Mucosa of gallbladder (tissue), 1 donor: ENCODE results near the gene GPR152. TPM values are rescaled to one million over a fixed set of nuclear protein-coding genes. Genes with fewer than 3 reads are reported as not detected.
"Not testable (repeated sequence)": the region's sequence is repeated elsewhere in the genome, so short reads cannot be mapped to it uniquely, and the experiment has no call there.

ENCODE experiments used
- DNase-seq: peaks from one replicate; pipeline ENCODE4 v3.0.0-alpha.2; 2020; ENCODE audit warnings: low spot score
- total RNA-seq: library from RNA; stranded (reverse); gene quantifications from one replicate; pipeline ENCODE4 v1.2.1, GENCODE V29; 2021
- donor health status: DM: no; HTN: no; CAD: no.

GPR152 gene
- total RNA-seq, 1 donor from 2014 or later, result not detected

GRCh38 chr11:67489203-67489884, 36.8 kb upstream of the GPR152 start:
- DNase-seq, result no peak

DNA sequence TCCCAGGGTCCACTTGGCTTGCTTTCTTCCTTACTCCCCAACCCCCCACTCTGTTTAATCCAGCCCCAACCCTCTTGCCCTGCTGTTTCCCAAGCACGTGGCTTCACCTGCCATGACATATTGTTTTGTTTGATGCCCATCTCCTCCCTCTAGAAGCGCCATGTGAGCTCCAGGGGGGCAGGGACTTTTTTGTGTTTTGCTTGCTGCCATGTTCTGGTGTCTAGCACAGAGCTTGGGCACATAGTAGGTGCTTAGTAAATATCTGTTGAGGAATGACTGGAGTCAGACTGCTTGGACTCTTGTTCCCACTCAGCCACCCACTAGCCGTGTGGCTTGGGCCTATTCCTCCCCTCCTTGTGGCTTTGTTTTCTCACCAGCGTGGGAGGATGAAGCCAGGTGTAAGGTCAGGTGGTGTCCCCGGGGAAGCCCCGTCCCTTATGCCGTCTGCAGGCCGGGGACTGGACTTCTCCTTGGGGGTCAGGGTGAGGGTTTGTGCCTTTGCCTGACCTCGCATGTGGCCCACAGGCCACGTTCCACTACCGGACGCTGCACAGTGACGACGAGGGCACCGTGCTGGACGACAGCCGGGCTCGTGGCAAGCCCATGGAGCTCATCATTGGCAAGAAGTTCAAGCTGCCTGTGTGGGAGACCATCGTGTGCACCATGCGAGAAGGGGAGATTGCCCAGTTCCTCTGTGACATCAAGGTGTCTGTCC, 34.1 kb upstream of the GPR152 start:
- no peak for DNase-seq

GRCh38 chr11:67485873-67486361, 33.4 kb upstream of the GPR152 start:
- not testable (repeated sequence) for DNase-seq

DNA sequence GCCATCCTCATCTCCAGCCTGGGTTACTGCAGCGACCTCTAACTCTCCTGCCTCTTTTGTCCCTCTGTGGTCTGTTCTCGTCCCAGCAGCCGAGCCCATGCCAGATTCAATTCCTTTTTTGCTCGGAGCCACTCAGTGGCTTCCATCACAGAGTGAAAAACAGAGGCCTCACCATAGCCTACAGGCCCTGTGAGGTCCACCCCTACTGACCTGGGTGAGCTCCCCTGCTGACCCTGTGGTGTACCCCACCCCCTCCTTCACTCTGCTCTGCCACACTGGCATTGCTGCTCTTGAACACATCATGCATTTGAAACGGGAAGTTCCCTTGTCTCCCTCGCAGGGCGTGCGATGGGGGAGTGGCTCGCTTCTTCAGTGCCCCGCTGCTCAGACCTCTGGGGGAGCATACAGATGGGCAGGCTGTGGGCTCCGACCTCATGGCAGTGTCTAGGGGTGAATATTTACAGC, 32.4 kb upstream of the GPR152 start:
- no peak for DNase-seq

DNA sequence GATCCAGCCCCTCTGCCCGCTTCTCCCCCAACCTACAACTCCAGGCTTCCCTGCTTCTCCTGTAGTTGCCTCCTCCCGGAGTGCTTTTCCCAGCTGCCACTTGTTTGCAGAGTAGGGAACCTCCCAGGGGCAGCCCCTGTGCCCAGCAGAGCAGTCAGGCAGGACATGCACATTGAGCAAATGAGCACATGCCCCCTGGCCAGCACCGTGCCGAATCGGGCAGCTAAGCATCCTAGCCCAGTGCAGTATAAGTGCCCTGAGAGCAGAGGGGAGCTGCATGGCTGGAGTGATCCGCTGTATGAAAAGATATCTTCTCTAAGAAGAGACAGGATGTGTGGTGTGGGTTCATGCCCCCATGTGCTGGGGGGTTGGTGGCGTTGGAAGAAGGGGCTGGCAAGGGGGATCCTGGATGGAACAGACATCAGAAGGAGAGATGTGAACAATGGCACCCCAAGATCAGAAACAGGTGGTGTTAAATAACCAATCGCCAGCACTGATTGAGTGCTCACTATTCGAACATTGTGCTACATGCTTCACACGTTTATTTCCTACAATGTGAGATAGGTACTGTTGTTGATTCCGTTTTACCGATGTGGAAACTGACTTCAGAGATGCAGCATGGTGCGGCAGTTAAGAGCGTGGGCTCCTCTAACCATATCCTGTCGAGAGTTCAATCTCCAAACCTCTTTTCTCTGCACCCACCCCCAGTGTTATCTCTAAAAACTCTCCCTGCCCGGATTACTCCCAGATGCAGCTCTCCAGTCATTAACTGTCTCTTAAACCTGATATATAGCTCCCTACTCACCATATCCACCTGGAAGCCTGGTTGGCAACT, 31.5 kb upstream of the GPR152 start:
- no peak for DNase-seq

DNA sequence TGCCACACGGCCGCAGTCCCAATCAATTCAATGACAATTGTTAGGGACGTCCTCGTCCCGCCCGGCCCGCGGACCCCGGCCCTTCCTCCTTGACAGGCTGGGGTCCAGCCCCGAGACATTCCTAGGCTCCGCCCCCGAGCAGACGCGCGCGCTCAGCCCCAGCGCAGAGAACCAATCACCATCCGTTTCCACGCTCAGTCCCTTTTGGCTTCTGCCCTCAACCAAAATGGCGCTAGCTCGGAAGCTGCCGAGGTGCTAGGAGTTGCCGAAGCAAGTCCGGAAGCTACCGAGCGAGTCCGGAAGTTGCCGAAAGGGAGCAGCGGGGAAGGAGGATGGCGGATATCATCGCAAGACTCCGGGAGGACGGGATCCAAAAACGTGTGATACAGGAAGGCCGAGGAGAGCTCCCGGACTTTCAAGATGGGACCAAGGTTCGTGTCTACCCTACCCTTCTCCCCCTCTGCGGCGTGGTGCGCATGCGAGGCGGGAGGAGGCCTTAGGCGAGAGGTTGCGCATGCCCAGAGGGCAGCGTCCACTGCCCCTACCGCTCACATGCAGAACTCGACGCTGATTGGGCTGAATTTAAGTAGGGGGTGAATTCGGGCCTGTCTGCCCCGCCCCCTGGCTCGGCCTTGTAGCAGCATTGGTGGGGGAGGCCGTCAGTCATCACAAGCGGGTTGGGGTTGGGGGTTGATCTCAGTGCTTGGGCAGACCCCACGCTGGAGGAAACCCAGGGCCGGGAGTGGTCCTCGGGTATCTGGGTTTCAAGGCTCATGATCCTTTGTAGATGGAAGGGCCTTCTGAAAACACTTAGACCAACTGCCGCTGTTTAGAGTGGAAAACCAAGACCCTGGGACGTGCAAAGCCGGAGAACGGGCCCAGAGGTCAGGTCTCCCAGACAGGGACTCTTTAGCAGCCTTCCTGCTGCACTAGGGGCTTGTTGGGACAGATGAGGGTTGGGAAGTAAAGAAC, 30.6 kb upstream of the GPR152 start, which contains the start of gene AIP:
TSS of gene AIP (plus strand) at position 200 of the 972 bp plus-strand sequence. CDS start at position 333, 133 bp downstream.
- peak; percentile 99 for DNase-seq

GRCh38 chr11:67482275-67482826, 29.8 kb upstream of the GPR152 start:
- no peak for DNase-seq

GRCh38 chr11:67477344-67478050, 25.0 kb upstream of the GPR152 start:
- DNase-seq, result not testable (repeated sequence)

- not testable (repeated sequence) for DNase-seq
These were observed 24.2 kb upstream of the GPR152 start for GRCh38 chr11:67476692-67477091.

GRCh38 chr11:67472882-67473281, 20.4 kb upstream of the GPR152 start:
- DNase-seq, result no peak

- DNase-seq, result no peak
These were observed 17.9 kb upstream of the GPR152 start for GRCh38 chr11:67470337-67471002.

DNA sequence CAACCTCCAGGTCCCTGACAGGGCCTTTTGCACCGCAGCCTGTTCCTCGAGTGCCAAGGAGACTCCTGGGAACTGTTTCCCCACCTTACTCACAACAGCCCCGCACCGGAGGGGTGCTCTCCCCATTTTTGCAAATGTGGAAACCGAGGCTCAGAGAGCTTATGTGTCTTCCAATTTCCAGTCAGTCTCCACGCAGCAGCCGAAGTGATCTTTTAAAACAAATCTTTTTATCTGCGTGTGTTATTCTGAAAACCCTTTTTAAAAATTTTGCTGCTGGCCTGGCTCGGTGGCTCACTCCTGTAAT, 16.9 kb upstream of the GPR152 start:
- DNase-seq, result no peak

GRCh38 chr11:67468759-67469507, 16.4 kb upstream of the GPR152 start, which contains the start of gene TMEM134:
Gene TMEM134 (minus strand): TSS chr11:67469251. CDS start chr11:67469192, 59 bp downstream.
- DNase-seq, result peak; percentile 92

DNA sequence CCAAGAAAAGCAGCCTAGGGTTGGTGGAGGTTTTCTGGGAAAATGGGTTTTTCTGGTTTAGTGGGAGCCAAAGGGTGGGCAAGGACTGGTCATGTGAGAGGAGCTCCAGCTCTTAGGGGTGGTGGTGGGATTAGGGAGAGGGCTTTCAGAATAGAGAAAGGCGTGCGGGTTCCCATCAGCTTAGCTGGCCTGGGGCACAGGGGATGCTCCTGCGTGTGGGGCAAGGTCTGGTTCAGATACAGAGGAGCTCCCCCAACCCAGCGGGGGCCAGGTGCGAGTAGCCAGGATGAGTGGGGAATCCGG, 15.9 kb upstream of the GPR152 start:
- DNase-seq, result no peak

DNA sequence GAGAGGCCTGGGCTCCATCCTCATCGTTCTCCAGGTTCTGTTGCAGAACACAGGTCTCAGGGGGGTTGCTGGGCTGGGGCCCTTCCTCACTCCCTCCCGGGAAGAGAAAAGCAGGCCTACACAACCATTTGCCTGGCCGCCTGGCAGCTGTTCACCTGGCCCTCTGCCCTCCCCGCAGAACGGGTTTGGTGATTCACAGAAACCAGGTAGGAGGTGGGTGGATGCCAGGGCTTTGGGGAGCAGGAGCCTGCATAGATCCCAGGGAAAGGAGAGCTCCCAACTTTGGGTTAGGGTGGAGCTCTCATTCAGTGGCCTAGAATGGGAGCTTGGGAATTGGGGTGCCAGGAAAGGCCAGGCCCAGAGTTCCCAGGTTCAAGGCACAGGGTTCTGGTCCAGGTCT, 15.5 kb upstream of the GPR152 start:
- DNase-seq, result peak; percentile 80

DNA sequence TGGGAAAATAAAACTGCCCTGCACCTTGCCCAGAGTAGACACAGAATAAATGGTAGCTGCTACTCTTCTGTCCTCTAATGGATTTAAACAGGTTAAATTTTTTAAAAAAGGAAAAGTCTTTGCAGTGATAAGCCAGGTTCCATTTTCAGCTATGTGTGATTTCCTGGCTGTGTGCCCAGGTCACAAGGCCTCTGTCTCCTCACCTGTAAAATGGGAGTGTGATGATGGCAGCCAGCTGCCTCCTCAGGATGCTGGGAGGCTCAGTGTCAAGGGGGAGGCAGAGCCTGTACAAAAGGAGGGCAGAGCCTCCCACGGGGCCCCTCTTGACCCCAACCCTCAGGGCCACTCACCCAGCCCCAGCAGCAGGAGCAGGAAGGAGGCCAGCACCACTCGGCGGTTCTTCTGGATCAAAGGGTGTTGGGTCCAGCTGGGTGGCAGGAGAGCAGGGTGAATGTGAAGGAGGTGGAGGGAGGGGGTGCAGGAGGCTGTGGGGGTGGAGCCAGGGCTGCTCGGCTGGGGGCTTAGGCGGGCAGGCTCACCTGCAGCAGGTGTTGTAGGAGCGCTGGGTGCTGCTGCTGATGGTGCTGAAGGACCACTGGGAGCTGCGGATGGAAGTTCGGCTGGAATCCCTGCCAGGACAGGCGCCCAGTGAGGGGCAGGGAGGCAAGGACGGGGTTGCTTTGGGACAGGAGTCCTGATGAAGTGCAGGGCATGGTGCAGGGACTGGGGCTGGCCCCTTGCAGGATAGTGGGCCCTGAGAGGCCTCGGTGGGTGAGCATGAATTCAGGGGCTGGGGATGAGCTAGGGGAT, 14.6 kb upstream of the GPR152 start:
- no peak for DNase-seq

- no peak for DNase-seq
These were observed 13.8 kb upstream of the GPR152 start for GRCh38 chr11:67466367-67466766.

GRCh38 chr11:67465530-67465929, 13.0 kb upstream of the GPR152 start:
- not testable (repeated sequence) for DNase-seq
